Gastroesophageal sphincter (tissue), 4 donors: Measurements from ENCODE around the gene NCR1. TPM values are rescaled to one million over a fixed set of nuclear protein-coding genes. Genes with fewer than 3 reads are reported as not detected.

Experiments
- small RNA-seq, 4 donors: library from RNA; depleted of rRNA; stranded (forward); fragments of <200 nt; gene quantifications; one replicate each; pipeline ENCODE3, GENCODE V24; 2016
- total RNA-seq, 4 donors: library from RNA; depleted of rRNA; stranded (reverse); fragments of >200 nt; gene quantifications; one replicate each; pipeline ENCODE4 v1.1.0, GENCODE V29; 2016

The NCR1 gene
- total RNA-seq, 4 donors from 2014 or later: not detected

Small RNAs within 50 kb of the gene (small RNA-seq; reads per million reads assigned to genes)
- gene AC011476.8 (0 reads per million in 4 donors), gene RNU6-222P (0 reads per million in 4 donors)

Other genes with a start within 250 kb of the NCR1 start
- 10 to 100 TPM in 1 of 4 donors, 1 to 10 TPM in 2, under 1 TPM in 1; 0.77 to 14.3 (median 2.5) TPM for gene LILRB4, start 243.2 kb upstream of the NCR1 start, total RNA-seq
- not detected for gene KIR3DL3, start 181.7 kb upstream of the NCR1 start, total RNA-seq
- gene KIR2DL3, start 167.6 kb upstream of the NCR1 start, total RNA-seq: under 1 TPM in 1 of 4 donors, not detected in 3; 0.25 TPM
- not detected for gene KIR2DL1, start 136.4 kb upstream of the NCR1 start, total RNA-seq
- gene KIR2DL4, start 102.5 kb upstream of the NCR1 start, total RNA-seq: not detected
- gene KIR3DL1, start 89.7 kb upstream of the NCR1 start, total RNA-seq: under 1 TPM in 1 of 4 donors, not detected in 3; 0.39 TPM
- not detected for gene KIR2DS4, start 73.5 kb upstream of the NCR1 start, total RNA-seq
- not detected for gene KIR3DL2, start 55.7 kb upstream of the NCR1 start, total RNA-seq
- 1 to 10 TPM in 2 of 4 donors, not detected in 2; 2.7 to 4.9 TPM for gene FCAR, start 31.9 kb upstream of the NCR1 start, total RNA-seq
- gene NLRP7, start 41.4 kb downstream of the NCR1 start, total RNA-seq: not detected
- 1 to 10 TPM in 1 of 4 donors, under 1 TPM in 1, not detected in 2; 0.15 to 1.1 TPM for gene NLRP2, start 60.2 kb downstream of the NCR1 start, total RNA-seq
- gene GP6, start 132.1 kb downstream of the NCR1 start, total RNA-seq: not detected
- gene RDH13, start 157.0 kb downstream of the NCR1 start, total RNA-seq: 10 to 100 TPM in 3 of 4 donors, 1 to 10 TPM in 1; 10.0 to 15.6 (median 13.9) TPM
- gene EPS8L1, start 169.7 kb downstream of the NCR1 start, total RNA-seq: 10 to 100 TPM in 1 of 4 donors, 1 to 10 TPM in 3; 2.2 to 10.5 (median 2.5) TPM
- gene PPP1R12C, start 211.5 kb downstream of the NCR1 start, total RNA-seq: 100 to 1,000 TPM; 268 to 479 (median 276) TPM
- 1 to 10 TPM in 1 of 4 donors, not detected in 3; 4.4 TPM for gene TNNT1, start 243.1 kb downstream of the NCR1 start, total RNA-seq